HCT116 (cell line): ENCODE data around the gene POLD1. TPM values are rescaled to one million over a fixed set of nuclear protein-coding genes. Genes with fewer than 3 reads are reported as not detected.

Source experiments
- ATAC-seq: fragments of 200-7000 bp; cut with Tn5 transposase; 2 replicates; pipeline ENCODE4 v1.9.1; 2020; ENCODE audit warnings: mild to moderate bottlenecking, moderate library complexity
- BruUV-seq: library from RNA; stranded (reverse); fragments of 400-500 nt; replicated peaks from 2 replicates; lab custom pipeline; 2021; lab: Mats Ljungman, UMichigan
- CTCF ChIA-PET: fragments of 300-600 bp; sonication (Branson Sonifier 250); formaldehyde crosslinking; loops from one replicate; lab custom pipeline; 2021; ENCODE audit warnings: antibody characterized with exemption; lab: Charles Lee
- POLR2A ChIA-PET: fragments of 300-600, 350-600 bp; sonication (Branson Sonifier 250); formaldehyde crosslinking; loops from one replicate; lab custom pipeline; 2021; ENCODE audit warnings: antibody characterized with exemption; lab: Charles Lee
- RAD21 ChIA-PET, 2 experiments: fragments of 300-600 bp; sonication (Branson Sonifier 250); formaldehyde crosslinking; loops; one replicate each; lab custom pipeline; 2023; ENCODE audit warnings: low total read pairs in 2 of 2; ENCODE audit not compliant: uncharacterized antibody in 2 of 2, unreplicated experiment in 2 of 2, low non-redundant PET in 1 of 2; lab: Charles Lee
- DNase-seq: peaks from one replicate; pipeline ENCODE4 v3.0.0-alpha.2; 2010; ENCODE audit warnings: low read depth, low spot score
- H2AFZ ChIP-seq: fragments of 200-600 bp; shearing (Covaris generic), sonication (generic); 2 replicates; pipeline ENCODE4 v1.6.1; 2017; ENCODE audit warnings: low read depth, mixed run types, mixed read lengths, antibody characterized with exemption, low read length; ENCODE audit not compliant: poor library complexity, severe bottlenecking
- H3K27ac ChIP-seq: 2 replicates; pipeline ENCODE4 v1.5.1; 2012; ENCODE audit warnings: low read depth, low read length
- H3K27me3 ChIP-seq: fragments of 200-600 bp; sonication (generic); 2 replicates; pipeline ENCODE4 v1.6.1; 2016; ENCODE audit warnings: mixed run types, low read length, mixed read lengths; ENCODE audit not compliant: insufficient read depth
- H3K36me3 ChIP-seq, 2 experiments: fragments of 200-500 bp in 1 of 2; fragments of 200-600 bp in 1 of 2; sonication (Bioruptor generic) in 1 of 2; sonication (generic) in 1 of 2; 2 replicates each; pipeline versions ENCODE4 v1.5.1 to v1.6.1; 2014 to 2016; ENCODE audit warnings: low read length in 2 of 2, inconsistent platforms in 1 of 2, mixed read lengths in 1 of 2, mixed run types in 1 of 2; ENCODE audit not compliant: insufficient read depth in 2 of 2, control insufficient read depth in 1 of 2
- H3K4me1 ChIP-seq, 2 experiments: fragments of 200-600 bp in 1 of 2; sonication (generic) in 1 of 2; 2 replicates each; pipeline versions ENCODE4 v1.5.1 to v1.6.1; 2012 to 2017; ENCODE audit warnings: low read length in 2 of 2, inconsistent platforms in 1 of 2, mild to moderate bottlenecking in 1 of 2, mixed read lengths in 1 of 2, mixed run types in 1 of 2, moderate library complexity in 1 of 2; ENCODE audit not compliant: insufficient read depth in 2 of 2, control insufficient read depth in 1 of 2
- H3K4me2 ChIP-seq: fragments of 200-600 bp; sonication (generic); 2 replicates; pipeline ENCODE4 v1.6.1; 2017; ENCODE audit warnings: mixed run types, low read length, mixed read lengths
- H3K4me3 ChIP-seq, 2 experiments: fragments of 200-600 bp in 1 of 2; sonication (generic) in 1 of 2; replicated peaks in 1 of 2; 2 replicates each; pipeline ENCODE4 v1.5.1; 2011 to 2016; ENCODE audit warnings: low read length in 2 of 2, control low read depth in 1 of 2, low read depth in 1 of 2, mild to moderate bottlenecking in 1 of 2, mixed read lengths in 1 of 2, mixed run types in 1 of 2
- H3K79me2 ChIP-seq: fragments of 200-600 bp; sonication (generic); 2 replicates; pipeline ENCODE4 v1.6.1; 2017; ENCODE audit warnings: mild to moderate bottlenecking, mixed run types, low read length, moderate library complexity, mixed read lengths; ENCODE audit not compliant: insufficient read depth
- H3K9ac ChIP-seq: fragments of 200-600 bp; sonication (generic); 2 replicates; pipeline ENCODE4 v1.6.1; 2016; ENCODE audit warnings: low read length, mixed read lengths
- H3K9me2 ChIP-seq: fragments of 200-600 bp; sonication (generic), shearing (Covaris generic); 2 replicates; pipeline ENCODE4 v1.6.1; 2017; ENCODE audit warnings: mixed run types, mild to moderate bottlenecking, moderate library complexity; ENCODE audit not compliant: insufficient read depth
- H3K9me3 ChIP-seq, 2 experiments: fragments of 200-500 bp in 1 of 2; fragments of 200-600 bp in 1 of 2; sonication (Bioruptor generic) in 1 of 2; sonication (generic) in 1 of 2; 2 replicates each; pipeline ENCODE4 v1.6.1; 2014 to 2017; ENCODE audit warnings: low read length in 2 of 2, mixed read lengths in 2 of 2, inconsistent platforms in 1 of 2, low read depth in 1 of 2, mild to moderate bottlenecking in 1 of 2, mixed run types in 1 of 2, moderate library complexity in 1 of 2; ENCODE audit not compliant: control insufficient read depth in 1 of 2, insufficient read depth in 1 of 2
- H4K20me1 ChIP-seq: fragments of 200-600 bp; sonication (generic), shearing (Covaris generic); 2 replicates; pipeline ENCODE4 v1.6.1; 2017; ENCODE audit warnings: mixed run types, mild to moderate bottlenecking, moderate library complexity; ENCODE audit not compliant: insufficient read depth
- EGR1 ChIP-seq: IDR thresholded peaks from 2 replicates; pipeline ENCODE4 v1.6.1; 2012; ENCODE audit warnings: low read depth
- EZH2 ChIP-seq: fragments of 200-600 bp; sonication (generic); IDR thresholded peaks from 2 replicates; pipeline ENCODE4 v1.6.1; 2017; ENCODE audit warnings: antibody characterized with exemption, mixed run types
- TCF7L2 ChIP-seq: IDR thresholded peaks from 2 replicates; pipeline ENCODE4 v1.7.0; 2011; ENCODE audit warnings: borderline replicate concordance, inconsistent platforms; ENCODE audit not compliant: insufficient read depth, insufficient read length; ENCODE audit errors: extremely low read depth
- intact Hi-C: fragments of 100-400 bp; cut with micrococcal nuclease; formaldehyde crosslinking; loops from 2 replicates; pipeline ENCODE4 v1.10.0; 2022
- total RNA-seq: library from RNA; stranded (reverse); gene quantifications from one replicate; pipeline ENCODE4 v1.2.1, GENCODE V29; 2021; ENCODE audit not compliant: unreplicated experiment

POLD1 gene
- total RNA-seq, 1 experiment from 2014 or later = 122 TPM

GRCh38 chr19:50358483-50359327, 25.4 kb upstream of the POLD1 start:
- H3K4me2 ChIP-seq = no peak overlapping the region
- DNase-seq = no peak

GRCh38 chr19:50359328-50359818, 24.8 kb upstream of the POLD1 start:
- Histone ChIP-seq H2AFZ (no peak overlapping the region), H3K4me3 (no peak overlapping the region), H3K27me3 (no peaks in the 10 kb centered on the region), H3K36me3 (no peaks in the 10 kb centered on the region), H3K9me3 (no peaks in the 10 kb centered on the region), H3K9me2 (no peaks in the 10 kb centered on the region), H3K4me1 (peaks cover 0 to 7% of the 10 kb centered on the region in 2 experiments; a peak in 1 of 4 replicates), H3K79me2 (no peaks in the 10 kb centered on the region), H4K20me1 (no peaks in the 10 kb centered on the region), H3K9ac (no peak overlapping the region), H3K27ac (no peak overlapping the region), H3K4me2 (no peak overlapping the region)
- ChIA-PET CTCF (no interaction called here), RAD21 (no interaction called here), POLR2A (no interaction called here)
- intact Hi-C loops = no loop called here
- ATAC-seq (no peak), DNase-seq (no peak)
- no TSS peak for BruUV-seq
- no peak for TF ChIP-seq EGR1

More at GRCh38 chr19:50358483-50359327, 25.4 kb upstream of the POLD1 start:
- TF ChIP-seq TCF7L2 (no peak), EZH2 (no peak)
- TF ChIP-seq, all 23 proteins: peak for 0
- ChIA-PET CTCF (no interaction called here), POLR2A (no interaction called here), RAD21 (no interaction called here)
- Histone ChIP-seq H3K27ac (no peak overlapping the region), H3K4me3 (no peak overlapping the region), H3K9me2 (no peaks in the 10 kb centered on the region), H4K20me1 (no peaks in the 10 kb centered on the region), H2AFZ (no peak overlapping the region), H3K27me3 (no peaks in the 10 kb centered on the region), H3K9ac (no peak overlapping the region), H3K4me1 (peaks cover 0 to 7% of the 10 kb centered on the region in 2 experiments; a peak in 1 of 4 replicates), H3K9me3 (no peaks in the 10 kb centered on the region), H3K36me3 (no peaks in the 10 kb centered on the region), H3K79me2 (no peaks in the 10 kb centered on the region)
- intact Hi-C loops = no loop called here
- ATAC-seq = no peak
- no TSS peak for BruUV-seq
